ENCODE measurements around the gene STAB2. TPM values are rescaled to one million over a fixed set of nuclear protein-coding genes. Genes with fewer than 3 reads are reported as not detected.

Gene STAB2
- polyA plus RNA-seq, 2 donors: 0.02 to 0.09 TPM

DNA sequence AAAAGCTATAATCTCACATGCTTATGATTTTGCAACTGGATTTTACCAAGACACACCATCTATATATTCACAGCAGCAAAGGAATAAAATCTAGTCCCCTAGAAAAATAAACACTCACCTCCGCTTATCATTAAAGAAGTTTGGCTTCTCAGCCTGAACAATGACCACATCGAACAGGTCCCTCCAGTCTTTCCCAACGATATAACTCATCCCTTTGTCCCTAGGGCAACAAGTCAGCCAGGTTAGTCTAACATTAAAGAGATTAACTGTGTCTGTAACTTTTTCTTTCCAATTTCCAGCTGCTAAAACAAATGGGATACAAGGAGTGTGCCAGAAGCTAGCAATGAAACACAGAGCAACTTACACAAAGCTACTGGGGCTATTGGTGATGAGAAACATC lies 206.0 kb downstream of the STAB2 start:
- no peaks in the 10 kb centered on the region for H3K27me3 ChIP-seq (ENCODE audit: control insufficient read depth in 1 of 2, insufficient read depth in 2 of 2, low read length in 2 of 2)
- H3K27ac ChIP-seq (ENCODE audit: low read depth in 2 of 2, low read length in 1 of 2): no peak overlapping the region
- peaks cover 0 to 6% of the 10 kb centered on the region in 2 donors for H3K36me3 ChIP-seq (ENCODE audit: control insufficient read depth in 2 of 2, insufficient read depth in 2 of 2, low read length in 1 of 2)
- H3K9me3 ChIP-seq (ENCODE audit: control insufficient read depth in 2 of 2, insufficient read depth in 1 of 2, low read depth in 1 of 2, low read length in 1 of 2): no peaks in the 10 kb centered on the region
- no peak overlapping the region for H3K4me3 ChIP-seq (ENCODE audit: low read depth in 1 of 2, low read length in 2 of 2)
- 31 to 60% methylated on average over 3 of the region's 3 CpGs for WGBS, 2 donors
- H3K4me1 ChIP-seq (ENCODE audit: control insufficient read depth in 2 of 2, insufficient read depth in 2 of 2, low read length in 1 of 2): no peaks in the 10 kb centered on the region

- 82 to 88% methylated on average over 9 of the region's 9 CpGs for WGBS, 2 donors
- Histone ChIP-seq H3K4me1 (ENCODE audit: control insufficient read depth in 2 of 2, insufficient read depth in 2 of 2, low read length in 1 of 2) (no peaks in the 10 kb centered on the region), H3K36me3 (ENCODE audit: control insufficient read depth in 2 of 2, insufficient read depth in 2 of 2, low read length in 1 of 2) (peaks cover 0 to 6% of the 10 kb centered on the region in 2 donors)
These were observed 206.5 kb downstream of the STAB2 start for GRCh38 chr12:103793512-103794045.

DNA sequence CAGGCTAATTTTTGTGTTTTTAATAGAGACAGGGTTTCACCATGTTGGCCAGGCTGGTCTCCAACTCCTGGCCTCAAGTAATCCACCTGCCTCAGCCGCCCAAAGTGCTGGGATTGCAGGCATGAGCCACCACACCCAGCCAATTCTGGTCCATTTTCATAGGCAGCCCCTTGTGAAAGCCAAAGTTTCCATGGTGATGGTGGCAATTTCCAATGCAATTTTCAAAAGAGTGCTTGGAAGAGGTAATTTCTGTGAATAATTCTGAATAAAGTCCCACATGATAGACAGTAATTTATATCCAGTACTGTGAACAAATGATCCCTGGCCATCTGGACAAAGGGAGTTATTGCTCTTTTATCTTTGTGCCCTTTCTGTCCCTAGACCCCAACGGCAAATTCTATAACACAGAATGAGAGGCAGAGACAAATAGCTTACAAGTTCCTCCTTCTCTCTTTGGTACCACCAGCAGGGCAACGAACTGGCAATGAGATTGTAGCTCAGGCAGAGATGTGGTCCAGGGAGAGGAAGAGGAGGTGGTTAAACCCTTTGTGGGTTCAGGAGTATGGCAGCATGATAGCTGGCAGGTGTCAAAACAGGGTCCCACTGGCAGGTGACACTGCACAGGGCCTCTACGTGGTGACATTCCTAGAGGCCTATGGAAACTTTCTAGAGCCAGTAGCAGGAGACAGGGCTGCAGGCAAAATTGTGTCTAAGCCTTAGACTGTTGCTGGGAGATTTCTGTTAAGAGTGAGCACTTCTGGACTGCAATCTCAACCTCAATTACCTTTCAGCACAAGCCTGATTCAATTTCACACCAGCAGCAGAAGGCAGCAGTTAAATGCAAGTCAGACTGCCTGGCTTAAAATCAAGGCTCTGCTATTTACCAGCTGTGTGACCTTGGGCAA lies 207.5 kb downstream of the STAB2 start:
- 60 to 73% methylated on average over 4 of the region's 4 CpGs for WGBS, 2 donors
- Histone ChIP-seq H3K4me1 (ENCODE audit: control insufficient read depth in 2 of 2, insufficient read depth in 2 of 2, low read length in 1 of 2) (no peaks in the 10 kb centered on the region), H3K4me3 (ENCODE audit: low read depth in 1 of 2, low read length in 2 of 2) (no peak overlapping the region), H3K27me3 (ENCODE audit: control insufficient read depth in 1 of 2, insufficient read depth in 2 of 2, low read length in 2 of 2) (no peaks in the 10 kb centered on the region), H3K27ac (ENCODE audit: low read depth in 2 of 2, low read length in 1 of 2) (no peak overlapping the region), H3K9me3 (ENCODE audit: control insufficient read depth in 2 of 2, insufficient read depth in 1 of 2, low read depth in 1 of 2, low read length in 1 of 2) (no peaks in the 10 kb centered on the region), H3K36me3 (ENCODE audit: control insufficient read depth in 2 of 2, insufficient read depth in 2 of 2, low read length in 1 of 2) (peaks cover 0 to 6% of the 10 kb centered on the region in 2 donors)

More at GRCh38 chr12:103793512-103794045, 206.5 kb downstream of the STAB2 start:
- no peaks in the 10 kb centered on the region for H3K9me3 ChIP-seq (ENCODE audit: control insufficient read depth in 2 of 2, insufficient read depth in 1 of 2, low read depth in 1 of 2, low read length in 1 of 2)
- H3K4me3 ChIP-seq (ENCODE audit: low read depth in 1 of 2, low read length in 2 of 2): no peak overlapping the region
- H3K27me3 ChIP-seq (ENCODE audit: control insufficient read depth in 1 of 2, insufficient read depth in 2 of 2, low read length in 2 of 2): no peaks in the 10 kb centered on the region
- H3K27ac ChIP-seq (ENCODE audit: low read depth in 2 of 2, low read length in 1 of 2): no peak overlapping the region

DNA sequence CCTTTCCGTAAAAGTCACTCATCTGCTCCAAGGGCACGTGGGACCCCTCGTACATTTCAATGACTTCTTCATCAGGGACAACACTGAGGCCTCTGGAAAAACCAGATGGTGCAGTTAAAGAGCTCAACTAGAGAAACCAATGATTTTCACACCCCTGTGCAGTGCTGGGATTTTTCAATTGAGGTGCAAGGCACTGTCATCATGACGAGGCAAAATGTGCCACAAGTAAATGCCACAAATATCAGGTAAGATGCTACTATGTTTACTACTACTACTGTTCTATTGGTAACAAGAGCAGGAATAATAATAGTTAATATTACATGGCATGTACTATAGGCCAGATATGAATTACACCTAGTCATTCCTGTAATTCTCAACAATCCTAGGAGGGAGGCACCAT lies 211.5 kb downstream of the STAB2 start:
- Histone ChIP-seq H3K27ac (ENCODE audit: low read depth in 2 of 2, low read length in 1 of 2) (no peak overlapping the region), H3K36me3 (ENCODE audit: control insufficient read depth in 2 of 2, insufficient read depth in 2 of 2, low read length in 1 of 2) (peaks cover 3 to 5% of the 10 kb centered on the region in 2 donors), H3K4me1 (ENCODE audit: control insufficient read depth in 2 of 2, insufficient read depth in 2 of 2, low read length in 1 of 2) (no peaks in the 10 kb centered on the region), H3K9me3 (ENCODE audit: control insufficient read depth in 2 of 2, insufficient read depth in 1 of 2, low read depth in 1 of 2, low read length in 1 of 2) (no peaks in the 10 kb centered on the region), H3K27me3 (ENCODE audit: control insufficient read depth in 1 of 2, insufficient read depth in 2 of 2, low read length in 2 of 2) (no peaks in the 10 kb centered on the region), H3K4me3 (ENCODE audit: low read depth in 1 of 2, low read length in 2 of 2) (no peak overlapping the region)
- 94 to 95% methylated on average over 4 of the region's 4 CpGs for WGBS, 2 donors

- peak overlapping the region in 1 of 2 donors; percentile 3 for H3K27ac ChIP-seq (ENCODE audit: low read depth in 2 of 2, low read length in 1 of 2)
- H3K9me3 ChIP-seq (ENCODE audit: control insufficient read depth in 2 of 2, insufficient read depth in 1 of 2, low read depth in 1 of 2, low read length in 1 of 2): no peaks in the 10 kb centered on the region
- H3K4me1 ChIP-seq (ENCODE audit: control insufficient read depth in 2 of 2, insufficient read depth in 2 of 2, low read length in 1 of 2): no peaks in the 10 kb centered on the region
- no peaks in the 10 kb centered on the region for H3K27me3 ChIP-seq (ENCODE audit: control insufficient read depth in 1 of 2, insufficient read depth in 2 of 2, low read length in 2 of 2)
- H3K36me3 ChIP-seq (ENCODE audit: control insufficient read depth in 2 of 2, insufficient read depth in 2 of 2, low read length in 1 of 2): peaks cover 3% of the 10 kb centered on the region in 2 donors
- 74 to 83% methylated on average over 4 of the region's 4 CpGs for WGBS, 2 donors
- H3K4me3 ChIP-seq (ENCODE audit: low read depth in 1 of 2, low read length in 2 of 2): no peak overlapping the region
These were observed 212.4 kb downstream of the STAB2 start for GRCh38 chr12:103799504-103799856.

- no peak overlapping the region for H3K4me3 ChIP-seq (ENCODE audit: low read depth in 1 of 2, low read length in 2 of 2)
- no peaks in the 10 kb centered on the region for H3K4me1 ChIP-seq (ENCODE audit: control insufficient read depth in 2 of 2, insufficient read depth in 2 of 2, low read length in 1 of 2)
- WGBS, 2 donors: 27 to 37% methylated on average over 16 of the region's 16 CpGs
- H3K27ac ChIP-seq (ENCODE audit: low read depth in 2 of 2, low read length in 1 of 2): peak overlapping the region; percentile 11 to 34
- H3K9me3 ChIP-seq (ENCODE audit: control insufficient read depth in 2 of 2, insufficient read depth in 1 of 2, low read depth in 1 of 2, low read length in 1 of 2): no peaks in the 10 kb centered on the region
- H3K27me3 ChIP-seq (ENCODE audit: control insufficient read depth in 1 of 2, insufficient read depth in 2 of 2, low read length in 2 of 2): no peaks in the 10 kb centered on the region
- H3K36me3 ChIP-seq (ENCODE audit: control insufficient read depth in 2 of 2, insufficient read depth in 2 of 2, low read length in 1 of 2): peaks cover 3% of the 10 kb centered on the region in 2 donors
These were observed 213.0 kb downstream of the STAB2 start for GRCh38 chr12:103799857-103800771.

- Histone ChIP-seq H3K27me3 (ENCODE audit: control insufficient read depth in 1 of 2, insufficient read depth in 2 of 2, low read length in 2 of 2) (no peaks in the 10 kb centered on the region), H3K4me1 (ENCODE audit: control insufficient read depth in 2 of 2, insufficient read depth in 2 of 2, low read length in 1 of 2) (peaks cover 2 to 3% of the 10 kb centered on the region in 2 donors), H3K9me3 (ENCODE audit: control insufficient read depth in 2 of 2, insufficient read depth in 1 of 2, low read depth in 1 of 2, low read length in 1 of 2) (no peaks in the 10 kb centered on the region), H3K4me3 (ENCODE audit: low read depth in 1 of 2, low read length in 2 of 2) (no peak overlapping the region), H3K27ac (ENCODE audit: low read depth in 2 of 2, low read length in 1 of 2) (no peak overlapping the region), H3K36me3 (ENCODE audit: control insufficient read depth in 2 of 2, insufficient read depth in 2 of 2, low read length in 1 of 2) (peaks cover 2 to 3% of the 10 kb centered on the region in 2 donors)
- 82 to 87% methylated on average over 11 of the region's 11 CpGs for WGBS, 2 donors
These were observed 214.9 kb downstream of the STAB2 start for GRCh38 chr12:103801709-103802585.

GRCh38 chr12:103802586-103802886 lies 215.5 kb downstream of the STAB2 start:
- 93 to 96% methylated on average over 1 of the region's 1 CpG for WGBS, 2 donors
- H3K9me3 ChIP-seq (ENCODE audit: control insufficient read depth in 2 of 2, insufficient read depth in 1 of 2, low read depth in 1 of 2, low read length in 1 of 2): no peaks in the 10 kb centered on the region
- no peak overlapping the region for H3K4me3 ChIP-seq (ENCODE audit: low read depth in 1 of 2, low read length in 2 of 2)
- peaks cover 3% of the 10 kb centered on the region in 2 donors for H3K4me1 ChIP-seq (ENCODE audit: control insufficient read depth in 2 of 2, insufficient read depth in 2 of 2, low read length in 1 of 2)
- H3K27me3 ChIP-seq (ENCODE audit: control insufficient read depth in 1 of 2, insufficient read depth in 2 of 2, low read length in 2 of 2): no peaks in the 10 kb centered on the region
- peaks cover 2 to 3% of the 10 kb centered on the region in 2 donors for H3K36me3 ChIP-seq (ENCODE audit: control insufficient read depth in 2 of 2, insufficient read depth in 2 of 2, low read length in 1 of 2)
- H3K27ac ChIP-seq (ENCODE audit: low read depth in 2 of 2, low read length in 1 of 2): no peak overlapping the region

DNA sequence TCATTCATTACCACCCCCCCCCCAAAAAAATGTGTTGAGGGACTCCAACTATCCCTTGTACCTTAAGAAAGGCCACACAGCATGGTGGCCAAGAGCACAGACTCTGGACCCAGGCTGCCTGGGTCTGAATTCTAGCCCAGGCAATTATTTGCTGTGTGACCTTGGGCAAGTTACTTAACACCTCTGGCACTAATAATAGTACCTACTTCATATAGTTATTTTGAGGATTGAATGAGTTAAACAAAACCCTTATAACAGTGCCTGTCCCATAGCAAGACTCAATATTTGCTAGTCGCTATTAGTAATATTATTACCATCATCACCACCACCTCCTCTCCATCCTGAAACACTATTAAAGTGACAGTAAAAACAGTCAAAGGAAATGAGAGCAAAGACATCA lies 216.8 kb downstream of the STAB2 start:
- Histone ChIP-seq H3K27ac (ENCODE audit: low read depth in 2 of 2, low read length in 1 of 2) (no peak overlapping the region), H3K9me3 (ENCODE audit: control insufficient read depth in 2 of 2, insufficient read depth in 1 of 2, low read depth in 1 of 2, low read length in 1 of 2) (no peaks in the 10 kb centered on the region), H3K4me1 (ENCODE audit: control insufficient read depth in 2 of 2, insufficient read depth in 2 of 2, low read length in 1 of 2) (peaks cover 3% of the 10 kb centered on the region in 2 donors), H3K27me3 (ENCODE audit: control insufficient read depth in 1 of 2, insufficient read depth in 2 of 2, low read length in 2 of 2) (no peaks in the 10 kb centered on the region), H3K36me3 (ENCODE audit: control insufficient read depth in 2 of 2, insufficient read depth in 2 of 2, low read length in 1 of 2) (peaks cover 2 to 3% of the 10 kb centered on the region in 2 donors), H3K4me3 (ENCODE audit: low read depth in 1 of 2, low read length in 2 of 2) (no peak overlapping the region)
- 97 to 98% methylated on average over 1 of the region's 1 CpG for WGBS, 2 donors

Data from esophagus (tissue), 2 donors.